Hippocampal formation (tissue), 2 donors: ENCODE measurements around the gene UBASH3A.
"Not testable (repeated sequence)": the region's sequence is repeated elsewhere in the genome, so short reads cannot be mapped to it uniquely, and the experiment has no call there.

Experiments used
- DNase-seq, 2 donors: peaks; one replicate each; lab custom pipeline; 2025; lab: John Stamatoyannopoulos, UW

Gene UBASH3A

DNA sequence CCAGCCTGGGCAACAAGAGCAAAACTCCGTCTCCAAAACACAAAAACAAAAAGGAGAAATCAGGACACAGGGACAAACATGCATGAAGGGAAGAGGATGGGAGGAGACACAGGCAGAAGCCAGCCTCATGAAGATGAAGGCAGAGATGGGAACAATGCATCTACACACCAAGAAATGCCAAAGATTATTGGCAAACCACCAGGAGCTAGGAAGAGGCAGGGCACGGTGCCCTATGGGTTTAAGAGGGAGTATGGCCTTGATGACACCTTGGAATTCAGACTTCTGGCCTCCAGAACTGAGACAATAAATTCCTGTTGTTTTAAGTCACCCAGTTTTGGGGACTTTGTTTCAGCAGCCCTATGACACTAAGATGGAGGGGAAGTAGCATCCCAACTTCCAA is 13.0 kb upstream of the UBASH3A start:
- no peak for DNase-seq

DNA sequence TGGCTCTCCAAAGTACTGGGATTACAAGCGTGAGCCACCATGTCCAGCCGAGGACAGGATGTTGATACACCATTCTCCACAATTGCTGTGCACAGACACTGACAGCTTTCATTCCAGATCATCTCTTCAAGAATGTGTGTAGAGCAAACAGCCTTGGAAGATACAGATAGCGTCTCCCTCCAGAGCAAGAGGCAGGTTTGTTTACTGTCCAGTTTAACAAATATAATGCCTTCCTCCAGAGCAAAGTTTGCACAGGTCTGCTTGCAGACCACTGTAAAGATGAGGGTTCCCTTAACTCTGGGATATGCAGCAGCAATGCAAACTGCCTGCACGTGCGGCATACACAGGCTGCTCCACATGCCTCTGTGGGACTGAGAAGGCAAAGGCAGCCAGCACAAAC is 12.4 kb upstream of the UBASH3A start:
- no peak for DNase-seq

DNA sequence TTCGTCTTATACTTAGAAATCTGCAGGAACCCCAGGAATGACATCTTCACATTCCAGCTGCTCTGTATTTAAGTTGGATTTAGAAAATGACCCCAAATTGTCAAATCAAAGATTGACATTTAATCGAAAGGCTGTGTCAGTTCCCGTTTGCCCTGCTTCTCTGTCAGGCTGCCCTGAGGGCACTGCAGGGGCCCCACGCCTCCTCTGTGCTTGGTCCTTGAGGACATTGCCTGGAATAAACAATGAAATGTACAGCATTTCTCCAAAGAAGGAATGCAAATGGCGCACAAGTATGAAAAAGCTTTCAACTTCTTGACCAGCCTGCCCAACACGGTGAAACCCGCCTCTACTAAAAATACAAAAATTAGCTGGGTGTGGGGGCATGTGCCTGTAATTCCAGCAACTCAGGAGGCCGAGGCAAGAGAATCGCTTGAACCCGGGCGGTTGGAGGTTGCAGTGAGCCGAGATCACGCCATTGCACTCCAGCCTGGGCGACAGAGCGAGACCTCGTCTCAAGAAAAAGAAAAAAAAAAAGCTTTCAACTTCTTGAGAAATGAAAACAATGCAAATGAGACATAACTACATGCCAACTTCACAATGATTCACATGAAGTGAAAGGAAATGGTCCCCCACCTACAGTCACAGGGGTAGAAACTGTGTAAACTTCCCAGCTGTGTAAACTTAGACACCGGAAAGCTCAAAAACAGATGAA is 10.8 kb upstream of the UBASH3A start:
- DNase-seq = no peak

DNA sequence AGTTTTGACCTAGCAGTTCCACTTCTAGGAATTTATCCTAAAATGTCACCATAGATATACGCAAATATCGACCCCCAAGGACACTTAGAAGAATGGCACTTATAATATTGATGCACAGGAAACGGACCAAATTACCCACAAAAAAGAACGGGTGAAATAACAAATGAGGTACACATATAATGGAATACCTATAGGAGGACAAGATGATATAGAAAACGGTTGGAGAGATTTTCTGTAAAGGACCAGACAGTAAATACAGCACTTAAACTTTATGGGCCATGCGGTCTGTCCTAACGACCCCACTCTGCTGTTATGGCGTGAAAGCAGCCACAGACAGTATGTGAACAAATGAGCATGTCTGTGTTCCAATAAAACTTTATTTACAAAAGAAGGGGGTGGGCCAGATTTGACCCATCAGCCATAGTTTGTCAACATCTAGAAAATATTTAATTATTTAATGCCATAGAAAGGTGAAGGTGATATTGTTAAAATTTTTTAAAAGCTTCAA is 10.2 kb upstream of the UBASH3A start:
- DNase-seq = no peak

DNA sequence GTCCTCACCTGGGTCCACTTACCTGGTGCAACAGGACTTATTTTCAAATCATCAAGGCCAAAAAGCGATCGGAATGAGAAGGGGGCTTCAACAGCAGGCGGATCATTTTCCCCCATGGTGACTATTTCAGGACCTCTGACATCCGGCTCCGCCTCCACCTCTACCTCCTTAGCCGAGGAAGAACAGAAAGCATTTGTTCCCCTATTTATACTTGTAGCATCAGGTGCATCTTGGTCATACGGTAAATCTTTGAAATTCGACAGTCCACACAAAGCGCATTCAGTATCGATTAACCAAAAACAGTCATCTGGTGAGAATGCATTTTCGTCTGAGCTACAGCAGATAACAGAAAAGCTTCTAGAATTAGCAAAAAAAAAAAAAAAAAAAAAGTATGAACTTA is 8.4 kb upstream of the UBASH3A start:
- no peak for DNase-seq

DNA sequence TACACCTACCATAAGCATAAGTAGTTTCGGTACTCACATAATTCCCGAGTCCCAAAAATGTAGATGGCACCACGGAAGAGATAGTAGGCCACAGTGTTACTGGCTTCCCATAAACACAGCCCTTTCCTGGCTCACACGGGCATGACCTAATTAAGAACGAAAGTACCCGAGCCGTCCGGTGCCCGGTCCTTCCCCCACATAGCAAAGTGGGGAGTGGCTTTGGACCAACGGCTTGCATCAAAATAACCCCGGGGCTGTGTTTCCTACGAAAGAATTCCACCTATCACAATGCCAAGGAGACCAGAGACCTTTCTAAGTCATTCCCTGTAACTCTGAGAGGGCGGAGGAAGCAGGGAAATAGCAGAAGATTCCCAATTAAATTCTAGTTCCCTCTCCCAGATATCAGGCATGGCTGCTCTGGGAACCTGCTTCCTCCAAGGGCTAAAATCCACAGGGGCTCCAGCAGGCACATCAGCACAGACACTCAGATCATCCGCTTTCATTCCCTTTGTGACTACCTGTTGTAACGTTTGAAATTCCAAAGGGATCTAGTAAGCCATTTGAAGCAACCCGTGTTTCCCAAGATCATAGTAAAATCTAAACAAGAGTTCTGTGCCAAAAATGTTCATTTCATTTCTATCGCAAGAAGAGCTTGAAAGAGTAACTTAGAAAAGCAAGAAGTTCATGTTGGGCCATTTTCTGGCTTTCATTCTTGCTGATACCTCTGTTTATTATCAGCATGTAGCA is 7.6 kb upstream of the UBASH3A start, which contains the start of gene TMPRSS3:
Gene TMPRSS3 (minus strand): TSS at position 148 of the 747 bp plus-strand sequence. CDS start 635 bp downstream, outside the sequence.
- DNase-seq = no peak

DNA sequence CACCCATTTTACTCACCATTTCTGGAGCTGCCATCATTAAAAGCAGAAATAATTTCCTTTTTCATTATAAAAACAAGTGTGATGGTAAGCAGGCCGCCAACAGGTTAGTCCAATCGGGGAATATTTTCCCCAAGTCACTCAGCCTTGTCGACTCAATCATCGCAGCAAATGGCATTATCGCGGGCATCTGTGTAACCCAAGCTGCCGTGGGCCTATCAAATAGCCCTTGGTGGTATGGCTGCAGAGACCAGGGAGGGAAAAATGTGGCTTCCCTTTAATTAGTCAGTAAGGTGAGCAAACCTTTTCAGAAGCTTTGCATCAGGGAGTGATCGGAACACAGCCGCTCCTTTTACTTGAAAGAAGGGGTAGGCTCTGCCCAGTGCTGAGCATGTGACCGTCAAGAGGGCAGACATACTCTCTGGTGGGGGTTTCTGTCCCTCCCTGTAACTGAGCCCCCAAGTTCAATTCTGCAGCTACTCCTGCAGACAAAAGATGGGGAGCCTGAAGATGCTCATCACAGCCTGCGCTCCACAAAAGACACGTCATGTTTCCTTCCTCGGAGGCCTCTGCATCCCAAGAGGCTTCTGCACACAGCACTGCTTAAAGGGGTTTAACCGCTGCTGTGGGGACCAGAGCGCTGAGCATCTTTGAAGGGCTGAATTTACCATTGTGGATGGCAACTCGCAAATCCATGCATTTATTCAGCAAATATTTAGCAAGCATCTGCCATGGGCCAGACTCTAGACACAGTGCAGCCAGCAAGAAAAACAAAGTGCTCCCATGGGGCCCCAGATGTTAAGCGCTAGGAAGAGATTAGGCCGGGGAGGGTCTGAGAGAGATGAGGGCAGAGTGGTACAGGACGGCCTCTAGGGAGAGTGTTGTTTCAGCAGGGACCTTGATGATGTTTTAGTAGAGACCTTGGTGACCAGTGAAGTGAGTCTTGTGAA is 6.6 kb upstream of the UBASH3A start:
- no peak for DNase-seq

DNA sequence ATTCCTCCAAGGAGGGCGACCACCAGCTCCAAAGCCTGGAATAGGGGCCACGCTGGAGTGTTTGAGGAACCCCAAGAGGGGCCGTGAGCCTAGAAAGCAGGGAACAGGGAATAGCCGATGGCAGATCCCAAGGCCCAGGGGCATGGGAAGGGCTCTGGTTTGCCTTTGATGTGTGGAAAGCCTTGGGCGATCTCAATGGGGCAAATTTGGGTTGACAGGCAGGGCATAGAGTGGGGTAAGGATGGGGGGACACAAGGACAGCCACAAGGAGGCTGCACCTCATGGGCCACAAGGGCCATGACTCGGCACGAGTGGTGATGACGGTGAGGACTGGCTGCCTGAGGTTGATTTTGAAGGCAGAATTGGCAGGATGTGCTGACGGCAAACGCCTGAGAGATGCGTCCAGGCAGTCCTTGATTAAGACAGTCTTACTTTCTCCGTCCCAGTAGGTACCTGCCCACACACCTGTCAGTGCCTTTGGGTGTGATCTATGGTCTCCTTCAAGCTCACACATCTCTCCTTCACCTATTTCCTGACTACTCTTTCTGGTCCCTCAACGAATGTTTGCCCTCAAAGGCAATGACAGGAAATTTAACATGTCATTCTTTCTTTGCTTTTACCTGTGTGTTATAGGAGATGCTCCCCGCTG is 5.8 kb upstream of the UBASH3A start:
- DNase-seq = no peak

DNA sequence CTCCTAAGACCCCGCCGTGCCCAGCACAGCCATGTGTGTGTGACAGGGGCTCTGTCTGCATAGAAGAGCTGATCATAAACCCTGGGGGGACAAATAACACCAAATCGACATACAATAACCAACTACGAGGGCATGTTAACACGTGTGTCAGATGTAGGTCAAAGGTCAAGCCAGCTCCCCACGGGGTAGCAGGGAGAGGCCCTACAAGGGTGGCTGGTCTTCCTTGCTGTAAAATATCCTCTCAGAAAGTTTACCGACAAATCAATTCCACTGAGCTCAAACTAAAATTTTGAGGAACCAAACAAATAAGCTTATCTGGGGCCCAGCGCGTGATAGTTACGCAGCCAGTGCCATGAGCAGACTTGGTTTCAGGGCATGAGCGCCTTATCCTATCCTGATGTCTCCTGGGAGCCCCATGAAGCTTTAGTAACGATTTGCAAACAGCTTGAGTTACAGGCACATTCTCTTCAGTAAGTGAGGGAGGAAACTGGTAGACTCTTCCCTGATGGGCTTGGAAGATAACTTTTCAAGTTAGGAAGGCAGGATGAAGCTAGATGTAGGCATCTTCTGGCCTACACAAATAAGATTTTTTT is 5.2 kb upstream of the UBASH3A start:
- no peak for DNase-seq

DNA sequence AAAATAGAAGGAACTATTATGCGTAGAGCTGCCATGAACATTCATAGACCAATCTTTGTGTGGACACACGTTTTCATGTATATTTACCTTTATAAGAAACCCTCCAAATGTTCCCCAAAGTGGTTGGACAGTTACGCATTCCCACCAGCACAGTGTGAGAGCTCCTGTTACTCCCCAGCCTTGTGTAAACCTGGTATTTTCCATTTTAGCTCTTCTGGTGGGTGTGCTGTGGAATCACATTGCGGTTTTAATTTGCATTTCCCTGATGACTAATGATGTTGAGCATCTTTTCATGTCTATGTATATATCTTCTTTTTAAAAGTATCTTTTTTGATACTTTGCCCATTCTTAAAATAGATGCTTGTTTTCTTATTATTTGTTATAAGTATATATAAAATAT is 3.2 kb upstream of the UBASH3A start:
- no peak for DNase-seq

DNA sequence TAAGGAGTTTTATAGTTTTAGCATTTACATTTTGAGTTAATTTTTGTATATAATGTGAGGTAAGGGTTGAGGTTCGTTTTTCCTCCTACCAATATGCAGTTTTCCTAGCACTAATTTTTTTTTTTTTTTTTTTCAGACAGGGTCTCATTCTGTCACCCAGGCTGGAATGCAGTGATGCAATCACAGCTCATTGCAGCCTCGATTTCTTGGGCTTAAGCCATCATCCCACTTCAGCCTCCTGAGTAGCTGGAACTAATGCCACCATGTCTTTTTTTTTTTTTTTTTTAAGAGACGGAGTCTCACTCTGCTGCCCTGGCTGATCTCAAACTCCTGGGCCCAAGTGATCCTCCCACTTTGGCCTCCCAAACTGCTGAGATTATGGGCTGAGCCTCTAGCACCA is 2.5 kb upstream of the UBASH3A start:
- no peak for DNase-seq

DNA sequence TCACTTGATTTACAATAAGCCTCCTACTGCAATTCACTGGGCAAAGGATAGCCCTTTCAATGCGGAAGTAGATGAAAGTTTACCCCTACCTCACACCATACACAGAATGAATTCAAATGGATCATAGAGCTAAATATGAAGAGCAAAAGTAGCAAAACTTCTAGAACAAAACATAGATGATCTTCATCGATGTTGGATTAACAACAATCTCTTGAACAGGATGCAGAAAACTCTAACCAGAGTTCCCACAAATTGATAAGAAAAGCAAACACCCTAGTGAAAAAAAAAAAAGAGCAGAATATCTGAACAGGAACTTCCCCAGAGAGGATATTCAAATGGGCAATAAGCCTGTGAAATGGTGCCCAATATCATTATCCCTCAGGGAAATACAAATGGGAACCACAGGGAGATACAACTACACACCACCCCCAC is 1.9 kb upstream of the UBASH3A start:
- DNase-seq = no peak

DNA sequence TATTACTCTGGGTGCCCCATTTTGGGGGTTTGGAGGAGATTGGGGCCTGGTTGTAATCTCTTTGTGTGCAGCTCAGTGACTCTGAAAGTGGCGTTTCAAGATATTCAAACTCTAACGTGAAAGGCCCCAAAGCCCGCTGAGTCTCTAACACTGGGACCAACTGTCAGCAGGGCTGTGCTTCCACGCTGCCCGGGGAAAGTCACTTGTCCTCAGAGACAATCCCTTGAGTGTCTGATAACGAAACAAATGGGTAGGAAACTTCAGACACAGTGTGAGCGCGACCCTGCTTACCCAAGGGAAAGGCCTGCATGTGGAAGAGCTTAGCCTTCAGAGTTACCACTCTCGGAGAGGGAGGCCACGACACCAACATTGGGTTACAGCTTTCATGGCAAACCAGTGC is 837 bp downstream of the UBASH3A start:
- no peak for DNase-seq

DNA sequence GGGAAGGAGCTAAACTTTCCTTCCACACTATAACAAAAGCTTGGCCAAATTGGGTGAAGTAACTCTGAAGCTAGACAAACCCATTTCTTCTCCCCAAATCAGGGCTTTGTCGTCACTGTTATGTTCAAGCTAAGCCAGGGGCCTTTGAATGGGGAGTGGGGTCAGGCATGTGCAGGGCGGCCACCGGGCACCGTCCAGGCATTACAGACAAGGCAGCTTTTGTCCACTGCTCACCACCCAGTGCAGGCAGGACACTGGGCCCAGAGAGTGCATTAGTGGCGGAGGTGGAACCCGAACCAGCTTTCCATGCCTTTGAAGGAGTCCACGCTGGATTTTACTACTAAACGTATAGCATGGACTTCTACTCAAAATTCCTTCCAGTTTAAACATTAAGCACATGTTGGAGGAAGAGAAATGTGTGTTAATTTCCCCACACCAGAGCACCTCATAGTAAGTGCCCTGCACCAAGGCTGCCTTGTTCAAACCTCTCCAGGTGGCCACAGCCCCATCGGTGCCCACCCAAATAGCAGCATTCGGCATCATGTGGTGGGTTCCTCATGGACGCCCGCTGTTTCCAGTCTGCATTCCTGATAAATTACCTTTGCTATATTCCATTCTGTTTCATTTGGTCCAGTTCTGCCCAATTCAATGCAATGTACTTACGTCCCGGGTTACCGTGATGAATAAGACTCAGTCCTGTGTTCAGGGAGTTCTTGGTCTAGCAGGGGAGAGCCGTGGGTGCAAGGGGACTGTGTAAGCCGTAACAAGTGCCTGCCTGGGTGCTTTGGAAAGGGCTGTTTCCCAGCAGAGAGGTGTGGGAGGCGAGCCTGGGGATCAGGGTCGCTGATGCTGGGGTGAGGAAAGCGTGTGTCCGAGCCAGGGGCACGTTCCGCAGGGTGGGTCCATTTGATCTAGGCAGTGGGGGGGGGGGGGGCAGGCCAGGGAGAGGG is 1.6 kb downstream of the UBASH3A start:
- DNase-seq = no peak

DNA sequence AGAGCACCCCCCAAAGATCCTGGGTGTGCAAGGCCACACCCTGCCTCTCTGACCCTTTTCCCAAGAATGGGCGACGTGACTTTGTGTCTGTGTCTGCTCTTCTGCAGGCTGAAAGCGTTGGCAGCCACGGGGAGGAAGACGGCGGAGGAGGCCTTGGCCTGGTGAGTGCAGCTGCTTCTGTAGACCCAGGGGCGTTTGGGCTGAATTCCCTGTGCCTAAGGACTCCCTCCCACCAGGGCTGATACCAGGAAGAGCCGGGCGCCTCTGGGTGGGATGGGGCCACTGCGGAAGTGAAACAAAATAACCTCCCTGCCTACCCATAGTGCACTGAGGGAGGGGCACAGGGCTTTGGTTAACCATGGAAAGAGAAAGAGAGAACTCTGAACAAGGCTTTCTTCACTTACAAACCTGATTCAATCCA is 2.5 kb downstream of the UBASH3A start:
- DNase-seq = no peak

DNA sequence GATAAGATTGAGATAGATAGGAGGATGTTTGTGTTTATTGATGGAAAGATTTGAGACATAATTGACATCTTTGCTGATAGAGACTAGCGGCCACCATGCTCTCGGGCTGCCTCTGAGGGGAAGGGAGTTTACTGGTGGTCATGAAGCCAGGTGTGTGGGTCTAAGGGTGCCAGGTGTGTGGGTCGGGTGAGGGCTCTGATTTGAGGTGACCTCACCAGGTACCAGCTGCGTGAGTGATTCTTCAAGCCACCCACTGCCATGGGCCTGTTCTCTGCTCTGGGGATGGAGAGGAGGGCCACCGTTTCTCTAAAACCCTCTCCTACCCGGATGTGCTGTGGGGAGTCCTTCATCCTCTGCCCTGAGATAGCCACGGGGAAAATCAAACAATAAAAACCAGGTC is 3.2 kb downstream of the UBASH3A start:
- no peak for DNase-seq

DNA sequence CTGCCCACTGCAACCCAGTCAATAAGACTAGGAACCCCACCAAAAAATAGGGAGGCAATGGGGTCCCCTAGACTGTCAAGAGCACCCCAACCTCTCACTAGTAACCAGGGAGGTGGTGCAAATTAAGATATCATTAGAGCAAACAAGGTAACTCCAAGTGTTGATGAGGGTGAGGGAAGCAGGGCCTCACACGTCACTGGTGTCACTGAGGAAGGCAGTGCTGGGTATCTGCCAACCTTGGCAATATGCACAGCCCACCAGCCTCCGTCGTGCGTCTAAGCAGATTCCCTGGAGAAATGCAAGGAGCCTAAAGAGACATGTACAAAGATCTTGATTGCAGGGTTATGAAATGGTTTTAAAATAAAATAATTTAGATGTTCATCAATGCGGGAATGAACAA is 3.8 kb downstream of the UBASH3A start:
- DNase-seq = no peak

DNA sequence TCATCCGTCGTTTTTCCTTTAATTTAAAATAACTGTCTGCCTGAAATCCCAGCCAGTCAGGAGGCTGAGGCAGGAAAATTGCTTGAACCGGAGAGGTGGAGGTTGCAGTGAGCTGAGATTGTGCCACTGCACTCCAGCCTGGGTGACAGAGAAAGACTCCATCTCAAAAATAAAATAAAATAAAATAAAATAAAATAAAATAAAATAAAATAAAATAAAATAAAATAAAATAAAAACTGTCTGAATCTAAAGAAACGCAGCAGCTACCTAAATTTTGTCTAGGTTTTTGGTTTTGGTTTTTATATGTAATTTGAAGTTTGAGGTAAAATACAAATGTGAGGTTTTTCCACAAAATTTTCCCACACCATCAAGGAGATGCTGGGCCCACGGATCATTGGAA is 5.0 kb downstream of the UBASH3A start:
- DNase-seq = not testable (repeated sequence)

DNA sequence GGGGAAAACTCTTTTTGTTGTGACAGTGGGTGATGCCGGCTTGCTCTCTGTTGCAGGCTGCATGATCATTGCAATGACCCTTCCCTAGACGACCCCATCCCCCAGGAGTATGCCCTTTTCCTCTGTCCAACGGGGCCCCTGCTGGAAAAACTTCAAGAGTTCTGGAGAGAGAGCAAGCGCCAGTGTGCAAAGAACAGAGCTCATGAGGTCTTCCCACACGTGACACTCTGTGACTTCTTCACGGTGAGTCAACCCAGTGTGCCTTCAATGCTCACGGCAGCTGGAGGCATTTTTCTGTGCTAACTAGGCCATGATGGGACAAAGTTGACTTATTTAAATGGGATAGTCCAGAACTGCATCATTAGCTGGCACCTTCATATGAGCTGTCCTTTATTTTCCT is 5.7 kb downstream of the UBASH3A start:
- no peak for DNase-seq
